ENCODE measurements around the gene HEMGN. TPM values are rescaled to one million over a fixed set of nuclear protein-coding genes. Genes with fewer than 3 reads are reported as not detected.

HEMGN gene
- total RNA-seq, 1 experiment from 2014 or later, result not detected

DNA sequence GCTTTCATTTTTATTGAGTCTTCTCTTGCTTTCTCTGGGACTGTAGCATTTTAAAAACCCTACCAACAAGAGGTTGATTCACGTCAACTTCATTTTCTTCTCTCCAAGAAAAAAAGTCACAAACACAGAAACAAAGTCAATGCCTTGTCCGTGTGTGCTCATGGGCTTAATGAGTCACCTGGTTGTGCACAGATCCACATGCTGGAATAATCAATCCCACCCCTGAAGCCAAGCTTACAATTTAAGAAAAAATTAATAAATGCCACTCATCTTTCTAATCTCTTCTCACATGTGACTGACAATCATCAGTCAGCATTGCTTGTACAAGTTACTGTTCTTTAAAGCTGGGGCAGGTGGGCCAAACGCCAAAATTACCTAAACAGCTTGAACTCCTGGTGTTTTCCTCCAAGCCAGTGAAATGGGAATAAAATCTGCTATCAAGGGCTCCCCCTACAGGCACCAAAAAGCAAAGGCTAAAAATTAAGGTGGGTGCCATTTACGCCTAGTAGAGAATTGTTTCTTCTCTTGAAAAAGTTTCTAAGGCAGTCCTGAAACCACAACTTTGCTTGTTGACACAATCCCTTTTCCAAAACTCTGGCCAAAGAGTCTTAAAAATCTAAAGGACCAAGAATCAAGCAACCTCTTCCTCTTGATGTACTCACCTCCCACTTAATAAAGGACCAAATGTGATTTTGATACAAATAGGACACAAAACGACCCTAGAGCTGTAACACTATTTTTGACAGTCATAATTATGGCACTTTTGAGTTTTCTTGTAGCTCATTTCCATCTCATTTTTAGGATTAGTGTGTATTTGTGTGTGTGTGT, 37.0 kb downstream of the HEMGN start:
- BruUV-seq (replicated peaks), result no TSS peak
- Histone ChIP-seq H3K9me2 (ENCODE audit: insufficient read depth) (no peaks in the 10 kb centered on the region), H3K4me2 (no peak overlapping the region), H4K20me1 (ENCODE audit: insufficient read depth) (no peaks in the 10 kb centered on the region; the same call in 1 of the 2 replicates), H2AFZ (no peak overlapping the region), H3K27me3 (ENCODE audit: insufficient read depth, low read depth) (no peaks in the 10 kb centered on the region), H3K4me3 (no peak overlapping the region), H3F3A (ENCODE audit: insufficient read depth, low read depth) (no peaks in the 10 kb centered on the region), H3K27ac (no peak overlapping the region), H3K36me3 (ENCODE audit: low read depth) (no peaks in the 10 kb centered on the region; the same call in 1 of the 2 replicates), H3K79me2 (ENCODE audit: low read depth) (no peaks in the 10 kb centered on the region), H3K4me1 (replicated peaks; ENCODE audit: insufficient read depth) (no peaks in the 10 kb centered on the region), H3K9me3 (ENCODE audit: insufficient read depth, low read depth) (no peaks in the 10 kb centered on the region)
- ChIA-PET POLR2A (ENCODE audit: unreplicated experiment) (interaction anchor here (0.9 kb wide), 1 partner anchor 370 kb away, joined by 5 read pairs; no protein-coding TSS in a partner anchor), CTCF (interaction anchor here (0.6 to 0.9 kb wide), 8 partner anchors 12 to 196 kb away, joined by 3 to 9 read pairs (median 3); no protein-coding TSS in a partner anchor)
- DNase-seq, result peak in 1 of 2 experiments; percentile 43
- TF ChIP-seq, protein P1, sequence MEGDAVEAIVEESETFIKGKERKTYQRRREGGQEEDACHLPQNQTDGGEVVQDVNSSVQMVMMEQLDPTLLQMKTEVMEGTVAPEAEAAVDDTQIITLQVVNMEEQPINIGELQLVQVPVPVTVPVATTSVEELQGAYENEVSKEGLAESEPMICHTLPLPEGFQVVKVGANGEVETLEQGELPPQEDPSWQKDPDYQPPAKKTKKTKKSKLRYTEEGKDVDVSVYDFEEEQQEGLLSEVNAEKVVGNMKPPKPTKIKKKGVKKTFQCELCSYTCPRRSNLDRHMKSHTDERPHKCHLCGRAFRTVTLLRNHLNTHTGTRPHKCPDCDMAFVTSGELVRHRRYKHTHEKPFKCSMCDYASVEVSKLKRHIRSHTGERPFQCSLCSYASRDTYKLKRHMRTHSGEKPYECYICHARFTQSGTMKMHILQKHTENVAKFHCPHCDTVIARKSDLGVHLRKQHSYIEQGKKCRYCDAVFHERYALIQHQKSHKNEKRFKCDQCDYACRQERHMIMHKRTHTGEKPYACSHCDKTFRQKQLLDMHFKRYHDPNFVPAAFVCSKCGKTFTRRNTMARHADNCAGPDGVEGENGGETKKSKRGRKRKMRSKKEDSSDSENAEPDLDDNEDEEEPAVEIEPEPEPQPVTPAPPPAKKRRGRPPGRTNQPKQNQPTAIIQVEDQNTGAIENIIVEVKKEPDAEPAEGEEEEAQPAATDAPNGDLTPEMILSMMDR (conservative IDR thresholded peaks at IDR 0.05), result peak; percentile 81
- TF ChIP-seq EZH2 (IDR thresholded peaks at IDR 0.05; ENCODE audit: low read depth), result no peak
- intact Hi-C loops (cut with micrococcal nuclease; ENCODE audit: unreplicated experiment), result loop anchor here (1.0 to 5.0 kb wide), 3 partner anchors 99 to 191 kb away; no protein-coding TSS in a partner anchor

GRCh38 chr9:97900103-97900737, 37.8 kb downstream of the HEMGN start:
- ChIA-PET CTCF (interaction anchor here (0.6 to 0.8 kb wide), 5 partner anchors 11 to 195 kb away, joined by 3 to 9 read pairs (median 3); no protein-coding TSS in a partner anchor), POLR2A (ENCODE audit: unreplicated experiment) (interaction anchor here (0.9 kb wide), 1 partner anchor 371 kb away, joined by 5 read pairs; no protein-coding TSS in a partner anchor)
- H3K4me2 ChIP-seq, result no peak overlapping the region
- DNase-seq, result no peak
- no TSS peak for BruUV-seq (replicated peaks)
- no peaks in the 10 kb centered on the region for H3K9me2 ChIP-seq (ENCODE audit: insufficient read depth)
- H3K79me2 ChIP-seq (ENCODE audit: low read depth), result no peaks in the 10 kb centered on the region
- H2AFZ ChIP-seq, result no peak overlapping the region
- intact Hi-C loops (cut with micrococcal nuclease; ENCODE audit: unreplicated experiment), result loop anchor here (5.0 kb wide), 1 partner anchor 98 kb away; no protein-coding TSS in a partner anchor
- TF ChIP-seq, protein P1 (conservative IDR thresholded peaks at IDR 0.05), result no peak
- no peak for TF ChIP-seq EZH2 (IDR thresholded peaks at IDR 0.05; ENCODE audit: low read depth)
- H3K36me3 ChIP-seq (ENCODE audit: low read depth), result no peaks in the 10 kb centered on the region; the same call in 1 of the 2 replicates
- H3K4me3 ChIP-seq, result no peak overlapping the region
- no peak overlapping the region for H3K27ac ChIP-seq
- H3K27me3 ChIP-seq (ENCODE audit: insufficient read depth, low read depth), result no peaks in the 10 kb centered on the region
- no peaks in the 10 kb centered on the region for H3K9me3 ChIP-seq (ENCODE audit: insufficient read depth, low read depth)
- no peaks in the 10 kb centered on the region for H3F3A ChIP-seq (ENCODE audit: insufficient read depth, low read depth)
- H3K4me1 ChIP-seq (replicated peaks; ENCODE audit: insufficient read depth), result no peaks in the 10 kb centered on the region
- H4K20me1 ChIP-seq (ENCODE audit: insufficient read depth), result no peaks in the 10 kb centered on the region; the same call in 1 of the 2 replicates

DNA sequence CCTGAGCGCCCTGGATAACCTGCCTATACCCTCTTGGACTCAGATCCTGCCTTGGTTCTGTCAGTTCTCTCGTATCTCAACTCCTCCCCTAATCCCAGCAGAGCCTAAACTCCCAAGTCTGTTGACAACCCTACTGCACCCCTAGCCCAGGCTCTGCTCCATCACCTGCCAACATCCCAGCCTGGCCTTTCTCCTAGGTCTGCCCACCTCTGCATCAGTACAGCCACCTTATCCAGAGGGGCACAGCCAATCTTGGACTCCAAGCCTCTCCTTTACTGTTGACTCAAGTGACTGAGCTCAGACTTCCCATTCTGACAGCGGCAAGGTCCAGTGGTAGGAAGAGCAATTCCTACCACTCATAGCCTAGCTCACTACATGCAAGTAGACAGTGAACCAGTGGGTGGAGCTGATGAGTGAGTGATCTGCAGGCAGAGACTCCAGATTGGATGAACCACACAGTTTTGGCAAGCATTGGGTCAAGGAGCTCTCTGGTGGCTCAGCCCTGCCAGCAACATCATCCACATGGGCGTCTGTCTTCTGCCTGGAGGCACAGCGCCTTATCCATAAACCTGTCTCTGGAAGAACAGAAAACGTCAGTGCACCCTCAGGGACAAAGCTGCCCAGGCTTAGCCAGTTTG, 42.2 kb downstream of the HEMGN start:
- no peaks in the 10 kb centered on the region for H3K27me3 ChIP-seq (ENCODE audit: insufficient read depth, low read depth)
- intact Hi-C loops (cut with micrococcal nuclease; ENCODE audit: unreplicated experiment), result no loop called here
- no peak overlapping the region for H3K4me3 ChIP-seq
- no peak for DNase-seq
- H3K4me1 ChIP-seq (replicated peaks; ENCODE audit: insufficient read depth), result no peaks in the 10 kb centered on the region
- H3K36me3 ChIP-seq (ENCODE audit: low read depth), result no peaks in the 10 kb centered on the region
- H3F3A ChIP-seq (ENCODE audit: insufficient read depth, low read depth), result 0 out of 2 replicates have a peak, but pooled peaks cover under 1% of the 10 kb centered on the region
- no peaks in the 10 kb centered on the region for H3K9me2 ChIP-seq (ENCODE audit: insufficient read depth)
- H3K79me2 ChIP-seq (ENCODE audit: low read depth), result no peaks in the 10 kb centered on the region
- H2AFZ ChIP-seq, result no peak overlapping the region
- no TSS peak for BruUV-seq (replicated peaks)
- ChIA-PET POLR2A (ENCODE audit: unreplicated experiment) (interaction anchor here (0.8 kb wide), 1 partner anchor 181 kb away, joined by 5 read pairs; no protein-coding TSS in a partner anchor), CTCF (no interaction called here)
- no peaks in the 10 kb centered on the region for H4K20me1 ChIP-seq (ENCODE audit: insufficient read depth)
- no peak overlapping the region for H3K27ac ChIP-seq
- no peak for TF ChIP-seq EZH2 (IDR thresholded peaks at IDR 0.05; ENCODE audit: low read depth)
- TF ChIP-seq, protein P1 (conservative IDR thresholded peaks at IDR 0.05), result no peak; the same call in 1 of the 2 replicates
- no peak overlapping the region for H3K4me2 ChIP-seq
- no peaks in the 10 kb centered on the region for H3K9me3 ChIP-seq (ENCODE audit: insufficient read depth, low read depth)

Measured in PC-9 (cell line).